Upper lobe of left lung (tissue), 6 donors: ENCODE results near the gene FNDC3A. TPM values are rescaled to one million over a fixed set of nuclear protein-coding genes. Genes with fewer than 3 reads are reported as not detected.
A peak's percentile ranks its signal among the peaks of the same experiment; 100 is the strongest.

Source experiments
- ATAC-seq, 2 donors: fragments of 200-7000 bp; cut with Tn5 transposase; one replicate each; pipeline ENCODE4 v1.9.1; 2022; ENCODE audit warnings: mild to moderate bottlenecking in 2 of 2, moderate library complexity in 2 of 2; ENCODE audit not compliant: low FRiP score in 2 of 2
- DNase-seq, 2 donors: peaks; one replicate each; pipeline ENCODE4 v3.0.0-alpha.2; 2019 to 2020
- H3K27ac ChIP-seq, 4 donors: fragments of 200-600 bp; sonication (generic); one replicate each; pipeline ENCODE4 v1.5.1; 2016 to 2019
- H3K27me3 ChIP-seq, 4 donors: fragments of 200-600 bp; sonication (generic); one replicate each; pipeline ENCODE4 v1.5.1; 2017 to 2019
- H3K36me3 ChIP-seq, 4 donors: fragments of 200-600 bp; sonication (generic); one replicate each; pipeline ENCODE4 v1.5.1; 2016 to 2019
- H3K4me1 ChIP-seq, 4 donors: fragments of 200-600 bp; sonication (generic); one replicate each; pipeline ENCODE4 v1.5.1; 2018 to 2019
- H3K4me3 ChIP-seq, 4 donors: fragments of 200-600 bp; sonication (generic); one replicate each; pipeline ENCODE4 v1.5.1; 2017 to 2019; ENCODE audit warnings: mild to moderate bottlenecking in 2 of 4, moderate library complexity in 1 of 4
- H3K9me3 ChIP-seq, 4 donors: fragments of 200-600 bp; sonication (generic); one replicate each; pipeline ENCODE4 v1.5.1; 2018 to 2019
- CTCF ChIP-seq, 6 experiments: fragments of 450-650 bp in 4 of 6; fragments of 200-600 bp in 2 of 6; sonication (generic) in 2 of 6; IDR thresholded peaks; one replicate each; pipeline ENCODE4 v1.5.1; 2016 to 2019; ENCODE audit warnings: antibody characterized with exemption in 6 of 6
- EP300 ChIP-seq, 4 donors: sonication (generic); formaldehyde crosslinking; IDR thresholded peaks; one replicate each; pipeline ENCODE4 v1.5.1; 2017; ENCODE audit warnings: antibody characterized with exemption in 4 of 4, control low read depth in 2 of 4
- POLR2A ChIP-seq, 4 donors: fragments of 450-650 bp; IDR thresholded peaks; one replicate each; pipeline ENCODE4 v1.5.1; 2016 to 2017; ENCODE audit warnings: antibody characterized with exemption in 4 of 4, mild to moderate bottlenecking in 2 of 4
- POLR2AphosphoS5 ChIP-seq, 2 donors: sonication (generic); formaldehyde crosslinking; IDR thresholded peaks; one replicate each; pipeline ENCODE4 v1.5.1; 2017; ENCODE audit warnings: antibody characterized with exemption in 2 of 2
- WGBS, 2 donors: methylation state at CpG; one replicate each; pipeline ENCODE4 v1.1.5; 2017 to 2018; 5-methylcytosine and 5-hydroxymethylcytosine counted together
- total RNA-seq, 6 donors: library from RNA; depleted of rRNA in 4 of 6; stranded (reverse); fragments of >200 nt in 4 of 6; gene quantifications; one replicate each; pipeline versions ENCODE4 v1.1.0 to v1.2.1, GENCODE V29; 2016 to 2021
- donor health status: DM: no; HTN: no; CAD: no; lungs with moderate emphysema.
- donor health status: DM: no; HTN: yes; CAD: no; lungs with severe emphysema.

The FNDC3A gene
- total RNA-seq, 6 donors from 2014 or later = 22.9 to 62.3 (median 44.6) TPM

DNA sequence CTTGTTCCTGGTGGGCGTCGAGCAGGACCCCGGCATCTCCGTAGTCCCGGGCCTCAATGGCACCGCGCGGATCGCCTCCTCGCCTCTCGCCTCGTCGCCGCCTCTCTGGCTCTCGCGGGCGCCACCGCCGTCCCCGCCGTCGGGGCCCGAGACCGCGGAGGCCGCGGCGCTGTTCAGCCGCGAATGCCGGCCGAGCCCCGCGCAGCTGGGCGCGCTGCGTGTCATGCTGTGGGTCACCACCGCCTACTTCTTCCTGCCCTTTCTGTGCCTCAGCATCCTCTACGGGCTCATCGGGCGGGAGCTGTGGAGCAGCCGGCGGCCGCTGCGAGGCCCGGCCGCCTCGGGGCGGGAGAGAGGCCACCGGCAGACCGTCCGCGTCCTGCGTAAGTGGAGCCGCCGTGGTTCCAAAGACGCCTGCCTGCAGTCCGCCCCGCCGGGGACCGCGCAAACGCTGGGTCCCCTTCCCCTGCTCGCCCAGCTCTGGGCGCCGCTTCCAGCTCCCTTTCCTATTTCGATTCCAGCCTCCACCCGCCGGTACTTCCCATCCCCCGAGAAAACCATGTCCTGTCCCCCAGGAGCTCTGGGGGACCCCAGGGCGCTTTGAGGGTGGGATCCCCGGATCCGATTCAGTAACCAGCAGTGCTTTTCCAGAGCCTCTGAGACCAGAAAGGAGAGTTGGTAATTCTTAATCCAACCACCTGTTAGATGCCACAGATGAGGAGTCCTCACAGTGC, 245.3 kb downstream of the FNDC3A start:
- peaks cover 0 to 23% (median 12%) of the 10 kb centered on the region in 4 donors for H3K27me3 ChIP-seq
- TF ChIP-seq CTCF (IDR thresholded peaks at IDR 0.05) (no peak), POLR2A (IDR thresholded peaks at IDR 0.05) (no peak), POLR2AphosphoS5 (IDR thresholded peaks at IDR 0.05) (no peak)
- H3K4me3 ChIP-seq = peak overlapping the region in 3 of 4 donors; percentile 55 to 57 (median 56)
- no peaks in the 10 kb centered on the region for H3K9me3 ChIP-seq
- 9 to 12% methylated on average over 9 to 19 of the region's 73 CpGs for WGBS, 2 donors
- H3K36me3 ChIP-seq = no peaks in the 10 kb centered on the region
- DNase-seq = peak in 1 of 2 donors; percentile 85
- H3K27ac ChIP-seq = no peak overlapping the region
- H3K4me1 ChIP-seq = peaks cover 20 to 41% (median 26%) of the 10 kb centered on the region in 4 donors
- peak in 1 of 2 donors; percentile 39 for ATAC-seq

DNA sequence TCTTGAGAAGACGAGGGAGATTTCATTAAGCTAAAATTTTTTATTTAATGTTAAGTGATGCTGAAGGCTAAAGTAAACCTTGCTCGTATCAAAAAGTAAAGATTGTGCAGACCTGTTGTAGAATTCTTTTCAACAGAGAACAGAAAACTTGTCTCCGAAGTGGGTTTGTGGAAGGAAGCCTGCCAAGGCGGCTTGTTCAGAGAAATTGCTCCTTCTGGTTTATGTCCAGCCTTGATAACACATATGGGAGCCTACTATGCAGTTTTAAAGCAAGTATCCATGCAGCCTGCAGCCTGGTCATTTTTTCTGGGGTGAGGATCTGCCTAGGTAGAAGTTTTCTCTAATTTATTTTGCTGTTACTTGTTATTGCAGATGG, 245.9 kb downstream of the FNDC3A start:
- Histone ChIP-seq H3K9me3 (no peaks in the 10 kb centered on the region), H3K27me3 (peaks cover 0 to 23% (median 12%) of the 10 kb centered on the region in 4 donors), H3K36me3 (no peaks in the 10 kb centered on the region), H3K27ac (no peak overlapping the region), H3K4me3 (no peak overlapping the region), H3K4me1 (peaks cover 20 to 41% (median 26%) of the 10 kb centered on the region in 4 donors)
- TF ChIP-seq EP300 (IDR thresholded peaks at IDR 0.05) (no peak), POLR2A (IDR thresholded peaks at IDR 0.05) (no peak), CTCF (IDR thresholded peaks at IDR 0.05) (no peak), POLR2AphosphoS5 (IDR thresholded peaks at IDR 0.05) (no peak)
- ATAC-seq (no peak), DNase-seq (no peak)
- 57 to 60% methylated on average over 4 of the region's 4 CpGs for WGBS, 2 donors

- peak in 1 of 6 experiments; percentile 14 for TF ChIP-seq CTCF (IDR thresholded peaks at IDR 0.05)
- no peak for TF ChIP-seq EP300 (IDR thresholded peaks at IDR 0.05)
- Histone ChIP-seq H3K4me1 (peaks cover 9 to 18% (median 11%) of the 10 kb centered on the region in 4 donors), H3K27me3 (peaks cover 0 to 11% (median 6%) of the 10 kb centered on the region in 4 donors), H3K9me3 (no peaks in the 10 kb centered on the region), H3K27ac (no peak overlapping the region), H3K36me3 (no peaks in the 10 kb centered on the region), H3K4me3 (no peak overlapping the region)
- DNase-seq = no peak
- peak in 1 of 2 donors; percentile 44 for ATAC-seq
- WGBS, 2 donors = 49 to 51% methylated on average over 5 of the region's 5 CpGs
Measured at GRCh38 chr13:49225223-49226042, 249.7 kb downstream of the FNDC3A start.

- Histone ChIP-seq H3K4me3 (no peak overlapping the region), H3K4me1 (peaks cover 0 to 6% (median 2%) of the 10 kb centered on the region in 4 donors), H3K36me3 (no peaks in the 10 kb centered on the region), H3K27ac (no peak overlapping the region), H3K9me3 (no peaks in the 10 kb centered on the region), H3K27me3 (no peaks in the 10 kb centered on the region)
- WGBS, 2 donors = 70 to 81% methylated on average over 5 of the region's 5 CpGs
- ATAC-seq (no peak), DNase-seq (no peak)
- TF ChIP-seq POLR2AphosphoS5 (IDR thresholded peaks at IDR 0.05) = no peak
Measured at GRCh38 chr13:49226613-49227012, 250.9 kb downstream of the FNDC3A start.

- Histone ChIP-seq H3K4me3 (no peak overlapping the region), H3K27me3 (no peaks in the 10 kb centered on the region), H3K27ac (no peak overlapping the region), H3K9me3 (no peaks in the 10 kb centered on the region), H3K36me3 (no peaks in the 10 kb centered on the region), H3K4me1 (no peaks in the 10 kb centered on the region)
- TF ChIP-seq CTCF (IDR thresholded peaks at IDR 0.05) (no peak), EP300 (IDR thresholded peaks at IDR 0.05) (no peak), POLR2A (IDR thresholded peaks at IDR 0.05) (no peak), POLR2AphosphoS5 (IDR thresholded peaks at IDR 0.05) (no peak)
- no peak for ATAC-seq
- 92 to 94% methylated on average over 3 of the region's 3 CpGs for WGBS, 2 donors
- no peak for DNase-seq
Measured at GRCh38 chr13:49234741-49235140, 259.0 kb downstream of the FNDC3A start.
